HEK293T (cell line): ENCODE measurements around the gene INSIG2.

ENCODE experiments used
- ARNT ChIP-seq: fragments of 450-650 bp; IDR thresholded peaks from 2 replicates; pipeline ENCODE4 v1.6.1; 2017; ENCODE audit warnings: mild to moderate bottlenecking
- BHLHE40 ChIP-seq: fragments of 450-650 bp; IDR thresholded peaks from 2 replicates; pipeline ENCODE4 v1.6.1; 2016; ENCODE audit warnings: mild to moderate bottlenecking, moderate library complexity, borderline replicate concordance
- ELF4 ChIP-seq: fragments of 450-650 bp; IDR thresholded peaks from 2 replicates; pipeline ENCODE4 v1.6.1; 2017; ENCODE audit warnings: antibody characterized with exemption
- FOXA1 ChIP-seq: fragments of 450-650 bp; IDR thresholded peaks from 2 replicates; pipeline ENCODE4 v1.6.1; 2016; ENCODE audit warnings: mild to moderate bottlenecking
- FOXM1 ChIP-seq: fragments of 450-650 bp; IDR thresholded peaks from 2 replicates; pipeline ENCODE4 v1.6.1; 2017; ENCODE audit warnings: mild to moderate bottlenecking, borderline replicate concordance
- HDGF ChIP-seq: fragments of 450-650 bp; IDR thresholded peaks from 2 replicates; pipeline ENCODE4 v1.6.1; 2017; ENCODE audit warnings: antibody characterized with exemption, borderline replicate concordance
- L3MBTL2 ChIP-seq: fragments of 450-650 bp; conservative IDR thresholded peaks from 2 replicates; pipeline ENCODE4 v1.6.1; 2016; ENCODE audit warnings: mild to moderate bottlenecking
- SP1 ChIP-seq: fragments of 450-650 bp; IDR thresholded peaks from 2 replicates; pipeline ENCODE4 v1.6.1; 2017
- SUZ12 ChIP-seq: fragments of 450-650 bp; IDR thresholded peaks from 2 replicates; pipeline ENCODE4 v1.6.1; 2016; ENCODE audit warnings: mild to moderate bottlenecking
- TARDBP ChIP-seq: fragments of 450-650 bp; IDR thresholded peaks from 2 replicates; pipeline ENCODE4 v1.6.1; 2016
- TF ChIP-seq, protein P1 (sequence below): fragments of 450-650 bp; IDR thresholded peaks from 2 replicates; pipeline ENCODE4 v1.6.1; 2016

DNA sequence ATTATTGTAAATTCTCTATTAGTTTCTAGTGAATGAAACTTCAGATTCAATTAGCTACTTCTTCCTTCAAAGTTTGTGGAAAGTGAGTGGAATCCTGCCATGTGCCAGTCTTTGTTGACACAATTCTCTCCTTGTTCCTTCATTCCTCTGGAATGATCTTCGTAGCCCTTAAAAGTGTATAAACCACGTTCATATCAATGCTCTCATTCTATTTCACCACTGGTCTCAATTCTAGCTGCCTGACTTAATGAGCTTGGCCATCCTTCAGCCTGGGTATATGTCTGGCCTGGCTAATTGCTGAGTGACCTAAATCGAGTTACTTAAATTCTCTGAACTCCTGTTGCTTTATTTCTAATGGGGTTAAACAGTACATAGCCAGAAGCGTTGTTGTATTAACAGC lies 43.5 kb downstream of the INSIG2 start:
- no peak for TF ChIP-seq ELF4
- TF ChIP-seq ARNT = no peak
- TF ChIP-seq BHLHE40 = no peak
- TF ChIP-seq SP1 = no peak
- TF ChIP-seq TARDBP = no peak
- TF ChIP-seq SUZ12 = no peak
- TF ChIP-seq HDGF = no peak
- TF ChIP-seq FOXM1 = no peak
- TF ChIP-seq FOXA1 = no peak
- TF ChIP-seq, protein P1, sequence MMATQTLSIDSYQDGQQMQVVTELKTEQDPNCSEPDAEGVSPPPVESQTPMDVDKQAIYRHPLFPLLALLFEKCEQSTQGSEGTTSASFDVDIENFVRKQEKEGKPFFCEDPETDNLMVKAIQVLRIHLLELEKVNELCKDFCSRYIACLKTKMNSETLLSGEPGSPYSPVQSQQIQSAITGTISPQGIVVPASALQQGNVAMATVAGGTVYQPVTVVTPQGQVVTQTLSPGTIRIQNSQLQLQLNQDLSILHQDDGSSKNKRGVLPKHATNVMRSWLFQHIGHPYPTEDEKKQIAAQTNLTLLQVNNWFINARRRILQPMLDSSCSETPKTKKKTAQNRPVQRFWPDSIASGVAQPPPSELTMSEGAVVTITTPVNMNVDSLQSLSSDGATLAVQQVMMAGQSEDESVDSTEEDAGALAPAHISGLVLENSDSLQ = no peak
- TF ChIP-seq L3MBTL2 = no peak
